Activated naive CD8-positive, alpha-beta T cell treated with anti-CD3 and anti-CD28 coated beads, Interleukin-2, amount 50 U/mL, for 16 hours (primary cell): Measurements from ENCODE around the gene TKT.

Experiments used
- DNase-seq: peaks from one replicate; pipeline ENCODE4 v3.0.0-alpha.2; 2020; ENCODE audit warnings: low read depth, low spot score

TKT gene

DNA sequence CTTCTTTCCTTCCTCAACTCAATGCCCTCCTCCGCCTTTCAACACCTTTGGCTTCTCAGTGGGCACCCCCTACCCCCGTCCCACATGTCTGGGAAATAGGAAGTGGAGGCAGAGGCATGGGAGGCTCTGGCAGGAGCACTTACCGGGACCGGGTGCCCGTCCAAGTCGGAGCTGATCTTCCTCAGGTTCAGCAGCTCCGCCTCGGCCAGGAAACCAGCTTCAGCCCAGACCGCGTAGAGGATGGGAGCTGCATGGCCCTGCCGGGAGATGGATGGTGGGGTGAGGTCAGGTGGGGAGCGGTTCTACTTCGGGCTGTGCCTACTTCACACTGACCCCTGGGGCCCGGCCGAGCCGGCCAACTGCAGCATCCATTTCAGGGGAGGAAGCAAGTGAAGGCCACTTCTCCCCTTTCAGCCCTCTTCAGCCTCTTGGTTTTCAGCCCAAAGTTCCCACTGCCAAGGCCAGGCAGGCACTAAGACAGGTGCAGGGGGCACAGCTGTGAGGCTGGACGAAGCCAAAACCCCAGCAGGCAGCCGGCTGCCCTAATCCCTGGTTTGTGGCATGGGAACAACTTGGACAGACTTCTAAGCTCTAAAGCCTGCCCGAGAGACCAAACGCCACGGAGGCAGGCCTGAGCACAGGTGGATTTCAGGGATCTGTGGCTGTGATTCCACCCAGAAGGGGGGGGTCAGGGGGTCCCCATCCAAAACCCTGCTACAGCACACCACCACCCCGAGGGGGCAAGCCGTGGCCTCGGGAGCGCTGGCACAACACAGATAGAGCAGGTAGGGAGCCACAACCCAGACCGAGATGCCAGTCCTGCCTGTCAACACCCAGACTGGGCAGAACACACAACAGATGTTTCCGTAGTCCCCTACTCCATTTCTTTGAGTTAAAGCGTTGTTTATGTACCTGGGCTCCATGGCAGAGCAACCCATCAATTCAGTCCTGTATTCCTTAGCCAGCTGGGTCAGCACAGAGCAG is 14.5 kb downstream of the TKT start:
- DNase-seq, result no peak

DNA sequence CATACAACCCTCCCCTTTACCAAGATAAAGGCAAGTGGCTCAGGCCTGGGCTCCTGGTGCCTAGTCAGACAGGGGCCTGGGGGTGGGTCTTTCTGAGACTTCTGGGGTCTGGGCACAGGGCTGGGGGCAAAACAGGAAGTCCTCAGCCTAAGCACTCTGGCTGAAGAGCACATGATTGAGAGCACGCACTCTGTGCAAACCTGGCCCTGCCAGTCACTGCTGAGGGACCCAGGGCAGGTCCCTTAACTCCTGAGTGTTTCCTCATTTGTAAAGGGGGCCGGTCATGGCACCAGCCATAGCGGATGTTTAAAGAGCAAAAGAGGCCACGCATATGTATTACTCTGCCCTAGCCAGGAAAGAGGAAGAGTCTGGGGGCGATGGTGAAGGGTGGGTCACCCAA is 16.0 kb downstream of the TKT start:
- no peak for DNase-seq

DNA sequence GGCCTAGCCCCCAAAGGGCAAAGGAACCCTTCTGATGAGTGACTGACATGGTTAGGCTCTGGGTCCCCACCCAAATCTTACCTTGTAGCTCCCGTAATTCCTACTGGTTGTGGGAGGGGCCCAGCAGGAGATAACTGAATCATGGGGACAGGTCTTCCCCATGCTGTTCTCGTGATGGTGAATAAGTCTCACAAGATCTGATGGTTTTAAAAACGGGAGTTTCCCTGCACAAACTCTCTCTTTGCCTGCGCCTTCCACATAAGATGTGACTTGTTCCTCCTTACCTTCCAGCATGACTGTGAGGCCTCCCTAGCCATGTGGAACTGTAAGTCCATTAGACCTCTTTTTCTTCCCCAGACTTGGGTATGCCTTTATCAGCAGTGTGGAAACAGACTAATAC is 16.9 kb downstream of the TKT start:
- DNase-seq, result no peak

DNA sequence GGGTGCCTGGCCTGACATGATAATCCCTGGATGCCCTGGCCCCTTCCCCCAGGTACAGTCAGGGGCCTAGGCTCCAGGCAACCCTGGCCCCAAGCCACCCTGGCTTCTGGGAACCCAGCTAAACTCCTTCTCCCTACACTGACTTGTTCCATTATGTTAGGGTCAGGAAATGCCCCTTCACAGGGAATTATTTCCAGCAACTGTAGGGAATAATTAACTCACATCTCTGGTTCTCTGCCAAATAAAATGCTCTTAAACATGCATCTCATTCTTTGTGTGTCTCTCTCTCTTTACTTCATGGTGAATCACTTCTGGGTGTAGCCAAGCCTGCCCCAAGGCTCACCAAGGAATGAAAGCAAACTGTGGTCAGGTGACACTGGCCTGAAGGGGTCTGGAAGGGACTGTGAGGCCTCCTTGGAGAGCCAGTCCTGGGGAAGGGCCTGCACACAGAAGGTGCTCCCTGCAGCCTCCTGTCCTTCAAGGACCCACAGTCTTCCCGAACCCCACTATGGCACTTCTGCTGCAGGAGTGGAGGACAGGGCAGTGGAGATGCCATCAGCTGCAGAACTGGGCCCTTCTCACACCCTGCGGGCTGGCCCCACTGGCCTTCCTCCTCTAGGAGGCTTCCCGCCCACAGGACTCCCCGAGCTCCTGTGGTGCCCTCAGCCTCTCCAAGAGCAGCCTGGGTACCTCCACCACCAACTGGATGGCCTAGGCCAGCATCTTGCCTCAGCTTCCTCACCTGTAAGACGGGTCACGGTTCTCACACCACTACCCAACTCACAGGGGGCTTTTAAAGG is 17.6 kb downstream of the TKT start:
- no peak for DNase-seq

DNA sequence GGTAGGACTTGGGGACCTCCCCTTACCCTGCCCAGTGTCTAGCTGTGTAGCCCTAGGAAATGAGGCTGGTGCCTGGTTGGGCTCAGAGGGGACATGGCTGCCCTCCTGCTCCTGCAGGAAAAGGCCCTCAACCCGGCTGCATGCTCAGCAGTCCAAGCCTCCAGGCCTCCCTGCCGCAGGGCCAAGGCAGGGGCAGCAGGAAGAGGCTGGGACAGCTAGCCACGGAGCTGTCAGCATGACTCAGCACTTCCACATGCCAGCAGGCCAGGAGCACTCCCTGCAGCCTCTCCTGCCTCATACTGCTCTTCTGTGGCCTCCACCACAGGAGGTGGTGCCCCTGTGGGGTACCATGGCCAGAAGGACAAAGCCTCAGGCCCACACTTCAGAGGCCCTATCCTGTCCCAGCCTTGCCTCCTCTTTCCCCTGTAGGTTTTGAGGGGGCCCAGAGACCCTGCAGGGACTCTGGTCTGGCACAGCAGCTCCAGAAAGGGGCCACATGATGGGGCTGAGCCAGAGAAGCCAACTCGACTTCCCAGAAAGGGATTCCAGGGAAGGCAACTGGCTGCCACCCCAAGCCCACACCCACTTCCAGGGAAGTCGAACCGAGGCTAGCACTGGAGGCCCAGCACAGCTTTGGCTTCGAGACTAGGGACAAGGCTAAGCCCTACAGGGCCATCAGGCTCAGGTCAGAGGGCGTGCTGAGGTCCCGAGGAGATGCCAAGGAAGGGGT is 19.5 kb downstream of the TKT start:
- no peak for DNase-seq

DNA sequence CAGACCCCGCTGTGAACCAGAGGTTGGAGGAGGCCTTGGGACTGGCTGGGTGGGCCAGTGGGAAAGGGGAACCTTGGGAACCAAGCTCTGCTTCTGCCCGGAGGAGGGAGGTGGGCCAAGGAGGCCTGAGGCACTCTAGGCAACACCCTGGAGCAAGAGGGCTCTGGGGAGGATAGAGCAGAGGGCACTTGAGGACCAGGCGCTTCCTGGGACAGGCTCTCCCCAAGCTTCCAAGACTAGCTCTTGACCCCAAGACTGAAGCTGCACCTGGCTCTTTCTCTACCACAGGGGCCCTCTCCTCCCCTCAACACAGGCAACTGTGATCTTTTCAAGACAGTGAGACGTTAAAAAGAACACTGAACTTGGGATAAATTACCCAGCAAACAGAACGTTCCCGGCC is 20.3 kb downstream of the TKT start:
- no peak for DNase-seq

DNA sequence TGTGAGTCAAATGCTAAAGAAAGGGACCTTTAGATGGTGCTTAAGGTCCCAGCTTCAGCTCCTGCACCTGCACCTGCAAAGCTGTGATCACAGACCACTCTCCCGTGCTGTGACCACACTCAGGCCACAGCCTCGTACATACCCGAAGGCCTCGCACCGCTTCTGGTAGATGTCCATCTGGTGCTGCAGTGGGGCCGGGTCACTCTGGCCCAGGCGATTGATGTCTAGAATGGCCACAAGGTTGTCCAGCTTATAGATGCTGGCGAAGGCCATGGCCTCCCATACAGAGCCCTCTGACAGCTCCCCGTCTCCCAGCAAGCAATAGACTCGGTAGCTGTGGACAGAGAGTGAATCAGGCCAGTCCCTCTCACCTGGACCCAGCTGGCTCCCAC is 21.0 kb downstream of the TKT start:
- DNase-seq, result no peak

DNA sequence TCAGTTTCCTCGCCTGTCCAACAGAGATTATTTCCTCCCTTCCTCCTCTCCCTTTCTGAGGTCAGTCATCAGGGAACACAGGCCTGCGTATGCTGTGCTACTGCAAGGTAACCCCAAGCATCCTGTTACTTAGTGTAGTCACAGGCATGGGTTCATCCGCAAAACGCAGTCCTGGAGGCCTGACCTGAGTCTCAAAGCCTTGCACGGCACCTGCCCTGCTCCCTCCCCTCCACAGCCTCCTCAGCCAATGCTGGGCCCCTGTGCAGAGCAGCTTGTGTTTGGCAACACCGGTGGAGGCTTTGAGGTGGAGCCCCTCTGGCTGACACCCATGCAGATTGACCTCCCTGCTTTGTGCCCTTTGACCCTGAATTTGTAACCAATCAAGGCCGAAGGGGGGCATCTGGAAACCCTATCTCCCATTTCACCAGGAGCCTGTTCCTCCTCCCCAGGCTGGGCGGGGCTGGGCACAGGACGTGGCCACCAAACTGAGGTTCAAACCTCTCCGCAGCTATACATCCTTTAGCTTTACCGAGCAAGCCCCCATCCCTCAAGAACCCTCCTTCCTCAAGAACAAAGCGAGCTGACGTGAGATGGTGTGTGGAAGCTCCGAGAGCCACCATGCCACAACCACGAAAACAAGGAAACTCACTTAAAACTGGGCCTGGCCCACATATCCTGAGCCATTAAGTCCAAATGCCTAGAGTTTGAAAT is 21.5 kb downstream of the TKT start:
- DNase-seq, result no peak

DNA sequence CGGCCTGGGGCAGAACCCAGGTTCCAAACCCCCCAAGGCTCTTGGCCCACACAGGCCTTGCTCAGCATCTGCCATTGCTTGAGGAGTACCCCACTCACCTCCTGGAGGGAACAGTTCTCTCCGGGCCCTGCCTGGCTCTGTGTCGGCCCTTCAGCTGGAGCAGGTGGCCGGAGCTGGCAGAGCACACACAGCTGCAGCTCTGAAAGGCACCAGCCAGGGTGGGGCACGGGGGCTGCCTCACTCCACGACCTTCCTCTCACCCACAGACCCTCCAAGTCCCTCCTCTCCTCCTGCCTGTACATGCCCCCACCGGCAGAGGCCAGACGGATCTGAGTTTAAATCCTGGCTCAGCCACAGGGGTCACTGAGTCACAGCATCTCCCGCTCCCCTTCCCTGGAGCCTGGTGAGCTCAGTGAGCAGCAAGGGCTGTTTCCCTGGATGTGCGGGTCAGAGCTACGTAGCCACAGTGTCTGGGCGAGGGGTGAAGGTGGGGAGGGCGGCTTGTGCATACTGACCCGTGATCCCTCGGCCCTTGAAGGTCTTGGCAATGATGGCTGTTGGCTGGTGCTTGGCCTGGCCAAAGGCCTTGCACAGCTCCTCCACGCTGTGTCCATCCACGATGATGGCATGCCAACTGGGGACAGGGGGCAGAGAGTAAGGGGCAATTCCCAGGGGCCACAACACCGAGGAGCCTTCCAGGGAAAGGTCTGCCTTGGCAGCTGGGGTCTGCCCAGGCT is 23.0 kb downstream of the TKT start:
- DNase-seq, result no peak

DNA sequence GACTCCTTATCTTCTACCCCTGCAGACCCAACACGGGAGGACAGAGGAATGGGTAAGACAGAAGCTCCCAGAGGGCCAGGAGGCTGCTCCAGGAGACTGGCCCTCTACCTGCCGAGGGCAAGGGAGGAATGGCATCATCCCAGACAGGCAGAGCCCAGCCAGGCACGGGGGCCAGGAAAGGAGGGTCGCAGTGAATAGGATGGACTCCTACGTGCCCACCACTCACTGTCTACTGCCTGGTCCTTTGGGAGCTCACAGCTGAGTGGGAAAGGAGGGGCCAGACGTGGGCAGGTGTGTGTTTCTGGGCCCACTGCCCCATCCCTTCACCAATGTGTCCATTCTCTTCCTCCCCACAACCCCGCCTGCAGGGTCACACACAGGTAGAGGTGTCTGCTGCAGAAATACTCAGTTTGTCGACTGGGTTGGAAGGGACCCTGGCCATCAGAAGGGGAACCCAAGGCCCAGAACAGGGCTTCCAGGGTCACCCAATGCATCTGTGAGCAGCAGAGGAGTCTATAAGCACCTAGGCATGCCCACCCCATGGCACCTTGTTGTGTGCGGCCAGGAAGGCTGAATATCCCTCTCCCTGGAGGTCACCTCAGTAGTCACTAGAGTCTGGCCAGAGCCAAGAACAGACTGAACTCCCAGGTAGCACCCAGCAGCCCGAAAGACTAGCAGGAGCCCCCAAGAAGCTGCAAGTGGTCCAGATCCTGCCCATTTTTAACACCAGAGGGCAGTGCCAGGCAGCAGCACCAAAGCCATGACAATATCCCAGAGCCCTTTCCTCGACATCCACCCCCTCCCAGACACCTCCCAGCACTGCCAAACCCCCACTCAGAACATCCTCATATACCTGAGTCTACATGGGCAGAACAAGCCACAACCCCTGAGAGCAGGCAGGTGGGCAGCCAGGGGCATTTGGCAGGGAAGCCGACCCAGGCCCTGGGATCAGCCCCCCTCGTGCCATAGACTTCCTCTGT is 24.0 kb downstream of the TKT start:
- no peak for DNase-seq

DNA sequence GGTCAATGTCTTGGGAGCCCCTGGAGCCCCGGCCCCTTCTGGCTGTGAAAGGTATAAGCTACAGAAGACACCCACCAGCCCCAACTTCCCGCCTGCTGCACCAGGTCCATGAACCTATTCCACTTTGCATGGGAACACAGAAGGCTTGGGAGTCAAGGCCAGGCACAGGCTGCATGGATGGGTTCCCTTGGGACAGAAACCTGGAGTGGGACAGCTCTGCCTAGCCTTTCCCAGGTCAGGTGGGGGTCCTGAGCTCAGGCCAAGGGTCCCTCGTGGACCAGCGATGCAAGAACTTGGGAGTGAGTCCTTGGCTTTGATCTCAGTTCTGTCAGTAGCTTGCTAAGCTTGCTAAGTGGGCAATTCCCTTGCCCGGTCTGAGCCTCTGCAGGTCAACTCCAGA is 25.0 kb downstream of the TKT start:
- DNase-seq, result no peak

DNA sequence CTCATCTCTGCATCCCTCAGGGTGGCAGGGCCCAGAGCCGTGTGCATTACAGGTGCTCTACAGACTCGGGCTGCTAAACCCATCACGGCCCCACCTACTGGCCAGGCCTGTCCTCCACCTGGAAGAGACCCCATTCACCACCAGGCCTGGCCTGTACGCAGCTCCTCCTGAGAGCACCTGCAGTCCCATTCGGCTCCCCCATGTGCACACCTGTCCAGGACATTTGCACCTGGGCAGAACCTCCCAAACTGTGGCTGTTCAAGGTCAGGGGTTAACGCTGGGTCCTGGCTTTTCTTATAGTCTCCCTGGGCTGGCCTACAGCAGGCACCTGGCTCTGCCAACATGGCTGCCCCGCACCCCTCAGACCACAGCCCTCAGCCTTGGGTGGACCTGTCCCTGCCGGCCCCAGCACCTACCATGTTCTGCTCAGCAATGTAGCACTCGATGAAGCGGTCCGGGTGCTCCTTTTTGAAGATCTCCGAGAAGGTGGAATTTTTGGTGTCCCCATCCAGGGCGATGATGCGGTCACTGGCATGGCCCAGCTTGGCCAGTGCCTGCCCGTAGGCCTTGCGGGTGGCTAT is 25.7 kb downstream of the TKT start:
- DNase-seq, result no peak

DNA sequence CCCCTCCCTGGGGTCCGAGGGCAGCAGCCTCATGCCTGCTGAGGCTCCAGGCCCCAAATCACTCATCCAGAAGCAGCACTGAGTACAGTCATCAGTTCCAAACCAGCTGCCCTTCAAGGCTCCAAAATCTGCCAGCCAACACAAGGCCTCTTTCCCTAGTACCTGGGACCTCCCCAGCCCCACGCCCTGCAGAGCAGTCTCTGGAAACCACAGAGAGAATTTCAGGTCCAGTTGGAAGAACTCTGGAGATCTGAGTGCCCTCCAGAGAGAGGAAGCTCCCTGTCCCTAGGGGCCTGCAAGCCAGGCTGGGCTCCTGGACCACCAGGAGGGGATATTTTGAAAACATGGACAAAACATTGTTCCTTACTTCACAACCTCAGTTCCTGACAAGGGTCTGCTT is 26.2 kb downstream of the TKT start:
- DNase-seq, result no peak

DNA sequence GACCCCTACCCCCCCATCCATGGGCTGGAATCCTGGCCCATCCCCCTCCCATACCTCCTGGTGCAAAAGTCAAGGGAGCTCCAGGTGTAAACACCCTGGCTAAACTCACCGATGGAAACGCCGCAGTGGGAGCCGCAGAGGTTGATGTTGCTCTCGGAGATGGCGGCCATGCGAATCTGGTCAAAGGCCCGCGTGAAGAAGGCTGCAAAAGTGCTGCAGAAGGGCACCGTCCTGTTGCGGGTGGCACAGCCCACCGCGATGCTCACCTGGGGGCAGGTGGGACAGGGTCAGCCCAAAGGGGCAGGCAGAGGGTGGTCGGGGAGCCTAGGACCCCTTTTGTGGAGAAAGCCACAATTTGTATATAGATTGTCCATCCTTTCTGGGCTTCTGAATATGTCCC is 26.7 kb downstream of the TKT start:
- no peak for DNase-seq

DNA sequence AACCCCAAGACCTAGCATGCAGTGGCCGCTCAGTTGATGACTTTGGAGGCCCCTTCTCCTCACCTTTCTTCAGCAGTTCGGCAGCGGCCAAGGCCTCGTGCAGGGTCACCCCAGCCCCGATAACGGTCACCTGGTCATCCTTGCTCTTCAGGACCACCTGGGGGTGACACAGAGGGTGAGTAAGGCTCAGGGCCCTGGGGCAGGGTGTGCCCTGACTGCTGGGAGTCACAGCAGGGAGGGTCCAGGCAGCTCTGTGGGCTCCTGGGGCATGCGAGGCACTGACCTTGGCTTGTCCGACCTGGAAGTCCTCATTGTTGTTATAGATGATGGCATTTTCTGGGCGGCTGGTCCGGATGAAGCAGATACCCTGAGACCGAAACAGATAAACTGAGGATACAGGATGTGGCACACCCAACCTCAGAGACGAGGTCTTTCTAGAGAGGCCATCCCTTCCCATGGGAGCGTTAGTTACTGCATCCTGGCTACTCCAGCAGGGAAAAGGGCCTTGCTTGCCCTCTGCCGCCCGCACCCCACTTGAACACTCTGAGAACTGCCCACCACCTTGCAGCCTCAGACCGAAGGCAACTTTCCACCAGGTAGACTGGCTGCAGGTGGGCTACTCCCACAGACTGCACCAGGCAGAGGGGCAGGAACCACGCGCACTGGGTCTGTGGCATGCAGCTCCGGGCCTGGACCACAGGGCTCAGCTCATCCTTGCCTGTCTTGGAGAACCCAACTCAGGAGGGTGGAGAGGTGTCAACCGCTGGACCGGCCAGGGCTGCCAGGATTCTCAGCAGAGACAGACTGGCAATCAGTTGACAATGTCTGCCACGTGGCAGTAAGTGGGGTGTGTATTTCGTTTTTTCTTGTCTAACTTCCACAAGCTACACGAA is 27.6 kb downstream of the TKT start:
- DNase-seq, result no peak

DNA sequence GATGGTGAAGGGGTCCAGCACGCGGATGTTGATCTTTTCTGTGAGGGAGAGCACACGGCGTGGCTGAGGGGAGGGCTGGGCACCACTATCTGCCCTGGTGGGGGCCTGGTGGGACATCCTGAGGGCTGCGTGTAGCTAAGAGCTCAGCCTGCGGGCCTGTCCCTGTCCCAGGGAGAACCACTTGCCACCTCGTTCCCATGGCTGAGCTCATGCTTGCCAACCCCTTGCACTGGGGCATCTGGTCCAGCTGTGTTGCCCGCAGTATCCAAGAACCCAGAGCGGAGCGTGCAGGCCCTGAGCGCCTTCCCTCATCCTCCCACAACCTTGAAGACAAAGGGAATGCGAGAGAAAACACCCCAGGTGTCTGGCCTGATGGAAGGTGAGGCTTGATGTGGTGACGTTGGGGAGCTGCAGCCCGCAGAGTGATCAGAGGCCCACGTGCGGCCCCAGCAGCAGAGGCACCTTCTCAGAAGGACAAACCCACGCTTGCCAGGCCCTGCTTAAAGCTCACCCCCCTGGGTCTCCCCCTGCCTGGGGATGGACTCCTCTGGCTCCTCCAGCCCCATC is 28.9 kb downstream of the TKT start:
- DNase-seq, result no peak

DNA sequence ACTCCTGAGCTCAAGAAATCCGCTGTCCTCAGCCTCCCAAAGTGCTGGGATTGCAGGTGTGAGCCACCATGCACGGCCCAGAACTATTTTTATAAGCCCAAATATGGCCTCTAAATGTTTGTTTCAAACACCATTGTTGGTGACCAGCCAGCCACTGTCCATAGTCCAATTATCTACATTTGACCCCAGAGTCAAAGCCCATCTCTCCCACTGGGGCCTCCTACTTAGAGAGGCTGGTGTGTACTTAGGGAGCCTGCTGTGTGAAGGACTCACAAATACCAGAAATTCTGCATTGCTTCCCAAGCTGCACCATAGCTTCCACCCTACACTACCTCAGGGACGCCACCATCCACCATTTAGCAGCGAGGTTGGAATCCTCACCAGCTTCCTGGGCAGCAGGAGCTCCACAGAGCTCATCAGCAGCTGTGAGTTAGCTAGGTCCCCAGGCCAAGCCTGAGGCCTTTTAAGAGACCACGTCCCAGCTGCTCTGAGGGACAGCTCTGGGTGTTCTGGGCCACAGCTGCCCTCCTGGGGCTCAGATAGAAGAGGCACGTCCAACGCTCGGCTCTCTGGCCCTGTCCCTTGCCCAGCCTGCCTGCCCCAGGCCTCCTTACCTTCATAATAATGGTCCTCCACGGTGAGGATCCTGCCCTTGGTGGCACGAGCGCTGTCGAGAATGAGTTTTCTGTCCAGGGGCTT is 29.5 kb downstream of the TKT start:
- no peak for DNase-seq
